NB4 (cell line): ENCODE results near the gene STX2.
"Not testable (repeated sequence)": the region's sequence is repeated elsewhere in the genome, so short reads cannot be mapped to it uniquely, and the experiment has no call there.

Source experiments
- CTCF ChIP-seq: IDR thresholded peaks from one replicate; pipeline ENCODE4 v1.5.1; 2012; ENCODE audit warnings: low read depth, low read length
- MYC ChIP-seq: IDR thresholded peaks from 2 replicates; pipeline ENCODE4 v1.6.1; 2011; ENCODE audit warnings: low read depth, low read length
- POLR2A ChIP-seq: IDR thresholded peaks from 2 replicates; pipeline ENCODE4 v1.6.1; 2011; ENCODE audit warnings: mild to moderate bottlenecking; ENCODE audit not compliant: insufficient read length; ENCODE audit errors: extremely low read depth
- TF ChIP-seq, protein P1 (sequence below): IDR thresholded peaks from 2 replicates; pipeline ENCODE4 v1.6.1; 2011; ENCODE audit warnings: low read depth, low read length

- TF ChIP-seq CTCF, POLR2A, MYC: not testable (repeated sequence)
- TF ChIP-seq, protein P1, sequence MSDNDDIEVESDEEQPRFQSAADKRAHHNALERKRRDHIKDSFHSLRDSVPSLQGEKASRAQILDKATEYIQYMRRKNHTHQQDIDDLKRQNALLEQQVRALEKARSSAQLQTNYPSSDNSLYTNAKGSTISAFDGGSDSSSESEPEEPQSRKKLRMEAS, result not testable (repeated sequence)
These were observed 87.0 kb downstream of the STX2 start for GRCh38 chr12:130752037-130752436.
